Measurements from ENCODE around the gene HAND2.

HAND2 gene

GRCh38 chr4:173504181-173504503 is 25.9 kb downstream of the HAND2 start:
- no peak for TF ChIP-seq CTCF (IDR thresholded peaks at IDR 0.05; ENCODE audit: low read depth, low read length, missing control alignments)
- DNase-seq (ENCODE audit: low read depth) = no peak
- in situ Hi-C loops (cut with HindIII; ENCODE audit: low sequenced_read_pairs) = no loop called here
- no peak overlapping the region for H3K4me3 ChIP-seq (ENCODE audit: low read depth, low read length)

- no peak overlapping the region for H3K4me3 ChIP-seq (ENCODE audit: low read depth, low read length)
- no peak for DNase-seq (ENCODE audit: low read depth)
- in situ Hi-C loops (cut with HindIII; ENCODE audit: low sequenced_read_pairs) = no loop called here
- no peak for TF ChIP-seq CTCF (IDR thresholded peaks at IDR 0.05; ENCODE audit: low read depth, low read length, missing control alignments)
Measured at GRCh38 chr4:173503330-173504180, 26.5 kb downstream of the HAND2 start.

GRCh38 chr4:173502282-173502681 is 27.7 kb downstream of the HAND2 start:
- in situ Hi-C loops (cut with HindIII; ENCODE audit: low sequenced_read_pairs) = no loop called here
- DNase-seq (ENCODE audit: low read depth) = no peak
- no peak overlapping the region for H3K4me3 ChIP-seq (ENCODE audit: low read depth, low read length)
- no peak for TF ChIP-seq CTCF (IDR thresholded peaks at IDR 0.05; ENCODE audit: low read depth, low read length, missing control alignments)

GRCh38 chr4:173501592-173502150 is 28.4 kb downstream of the HAND2 start:
- no peak for DNase-seq (ENCODE audit: low read depth)
- no peak overlapping the region for H3K4me3 ChIP-seq (ENCODE audit: low read depth, low read length)
- in situ Hi-C loops (cut with HindIII; ENCODE audit: low sequenced_read_pairs) = no loop called here
- TF ChIP-seq CTCF (IDR thresholded peaks at IDR 0.05; ENCODE audit: low read depth, low read length, missing control alignments) = no peak

- peak overlapping the region; percentile 13 for H3K4me3 ChIP-seq (ENCODE audit: low read depth, low read length)
- TF ChIP-seq CTCF (IDR thresholded peaks at IDR 0.05; ENCODE audit: low read depth, low read length, missing control alignments) = no peak
- in situ Hi-C loops (cut with HindIII; ENCODE audit: low sequenced_read_pairs) = no loop called here
- DNase-seq (ENCODE audit: low read depth) = no peak
Measured at GRCh38 chr4:173500841-173501591, 29.0 kb downstream of the HAND2 start.

GRCh38 chr4:173499658-173500535 is 30.1 kb downstream of the HAND2 start:
- no peak for DNase-seq (ENCODE audit: low read depth)
- in situ Hi-C loops (cut with HindIII; ENCODE audit: low sequenced_read_pairs) = no loop called here
- no peak for TF ChIP-seq CTCF (IDR thresholded peaks at IDR 0.05; ENCODE audit: low read depth, low read length, missing control alignments)
- no peak overlapping the region for H3K4me3 ChIP-seq (ENCODE audit: low read depth, low read length)
